Ectodermal cell (in vitro differentiated cells): ENCODE measurements around the gene FITM1.
A peak's percentile ranks its signal among the peaks of the same experiment; 100 is the strongest.

ENCODE experiments used
- H3K27ac ChIP-seq: 2 replicates; pipeline ENCODE4 v1.7.0; 2013; ENCODE audit warnings: mild to moderate bottlenecking, low read depth, low read length; ENCODE audit not compliant: insufficient read depth, poor library complexity, severe bottlenecking
- H3K27me3 ChIP-seq: 2 replicates; pipeline ENCODE4 v1.7.0; 2013; ENCODE audit warnings: mild to moderate bottlenecking, low read length; ENCODE audit not compliant: insufficient read depth, control insufficient read depth, poor library complexity, severe bottlenecking
- H3K36me3 ChIP-seq: one replicate; pipeline ENCODE4 v1.7.0; 2013; ENCODE audit warnings: low read length; ENCODE audit not compliant: control insufficient read depth, insufficient read depth
- H3K4me1 ChIP-seq: one replicate; pipeline ENCODE4 v1.7.0; 2013; ENCODE audit warnings: low read length; ENCODE audit not compliant: control insufficient read depth, insufficient read depth
- H3K4me3 ChIP-seq: 2 replicates; pipeline ENCODE4 v1.7.0; 2013; ENCODE audit warnings: low read depth, low read length, control low read depth; ENCODE audit not compliant: insufficient read depth
- H3K9me3 ChIP-seq: 2 replicates; pipeline ENCODE4 v1.7.0; 2013; ENCODE audit warnings: mild to moderate bottlenecking, low read length, moderate library complexity; ENCODE audit not compliant: control insufficient read depth
- WGBS, 2 experiments: methylation state at CpG; one replicate each; pipeline ENCODE4 v1.1.7; 2013; ENCODE audit warnings: missing lambda C conversion rate in 2 of 2; 5-methylcytosine and 5-hydroxymethylcytosine counted together

The FITM1 gene

GRCh38 chr14:24139272-24139934 is 8.9 kb downstream of the FITM1 start:
- 92 to 94% methylated on average over 9 of the region's 9 CpGs for WGBS, 2 experiments
- H3K36me3 ChIP-seq: peaks cover 20% of the 10 kb centered on the region
- no peak overlapping the region for H3K27ac ChIP-seq
- no peaks in the 10 kb centered on the region for H3K9me3 ChIP-seq
- H3K4me3 ChIP-seq: no peak overlapping the region
- peaks cover 5% of the 10 kb centered on the region for H3K27me3 ChIP-seq
- H3K4me1 ChIP-seq: peaks cover 2% of the 10 kb centered on the region

DNA sequence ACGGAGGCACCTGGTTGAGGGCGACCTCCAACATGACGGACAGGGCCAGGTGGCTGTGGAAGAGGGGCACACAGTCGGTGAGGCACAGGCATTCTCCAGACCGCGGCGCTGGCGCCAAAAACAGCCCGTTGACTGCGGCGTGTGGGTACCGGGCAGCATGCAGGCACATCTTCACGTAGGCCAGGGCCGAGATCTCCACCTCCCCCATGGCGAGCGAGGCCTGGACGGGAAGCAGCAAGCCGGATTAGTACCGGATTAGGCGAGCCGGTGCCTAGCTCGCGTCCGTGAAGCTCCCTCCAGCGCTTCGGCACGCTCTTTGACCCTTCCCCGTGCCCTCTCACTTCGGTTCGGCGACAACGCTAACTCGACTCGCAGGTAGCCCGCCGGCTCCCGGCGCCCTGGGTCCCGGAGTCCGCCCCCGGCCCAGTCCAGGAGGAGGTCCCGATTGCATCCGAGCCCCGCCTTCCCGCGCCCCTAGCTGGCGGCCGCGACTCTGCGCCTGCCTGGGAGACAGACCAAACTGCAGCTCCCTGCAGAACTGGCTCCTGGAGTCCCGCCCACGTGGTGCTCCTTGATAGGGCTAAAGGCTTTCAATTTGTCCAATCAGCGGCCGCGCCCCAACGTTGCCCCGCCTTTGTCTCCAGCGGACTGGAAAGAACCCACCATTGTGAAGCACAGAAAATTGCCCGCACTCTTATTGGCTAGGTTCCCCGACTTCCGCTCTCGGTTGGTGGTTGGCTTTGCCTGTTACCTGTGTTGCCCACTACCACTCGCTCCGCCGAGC is 10.8 kb downstream of the FITM1 start, which contains the start of gene EMC9:
TSS of gene EMC9 (minus strand) at position 495 of the 784 bp plus-strand sequence. CDS start at position 208, 287 bp downstream.
- Histone ChIP-seq H3K36me3 (peaks cover 20% of the 10 kb centered on the region), H3K9me3 (no peaks in the 10 kb centered on the region), H3K27ac (peak within 1 kb of the TSS; percentile 88), H3K4me3 (peak within 1 kb of the TSS; percentile 73), H3K4me1 (peaks cover 2% of the 10 kb centered on the region), H3K27me3 (no peaks in the 10 kb centered on the region)
- WGBS, 2 experiments: 0% methylated on average over 65 of the region's 65 CpGs

DNA sequence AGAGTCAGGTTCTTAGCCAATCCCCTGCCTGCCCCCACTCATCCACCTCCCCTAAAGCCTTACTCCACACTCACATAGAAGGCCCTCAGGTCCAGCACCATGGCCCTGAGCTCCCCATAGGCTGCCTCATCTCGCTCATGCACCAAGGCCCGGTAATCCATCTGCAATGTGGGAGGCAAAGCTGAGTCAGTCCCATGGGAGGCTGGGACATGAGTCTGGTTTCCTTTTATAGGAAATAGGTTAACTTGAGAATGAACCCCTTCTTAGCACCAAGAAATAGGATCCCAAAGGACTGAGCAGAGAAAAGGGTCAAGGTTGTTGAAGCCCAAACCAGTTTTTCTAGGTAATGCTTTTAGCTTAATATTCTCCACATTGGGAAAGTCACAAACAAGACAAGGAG is 13.1 kb downstream of the FITM1 start:
- Histone ChIP-seq H3K4me3 (no peak overlapping the region), H3K4me1 (peaks cover 6% of the 10 kb centered on the region), H3K9me3 (no peaks in the 10 kb centered on the region), H3K36me3 (peaks cover 15% of the 10 kb centered on the region), H3K27ac (no peak overlapping the region), H3K27me3 (no peaks in the 10 kb centered on the region)
- 84 to 97% methylated on average over 2 of the region's 2 CpGs for WGBS, 2 experiments

DNA sequence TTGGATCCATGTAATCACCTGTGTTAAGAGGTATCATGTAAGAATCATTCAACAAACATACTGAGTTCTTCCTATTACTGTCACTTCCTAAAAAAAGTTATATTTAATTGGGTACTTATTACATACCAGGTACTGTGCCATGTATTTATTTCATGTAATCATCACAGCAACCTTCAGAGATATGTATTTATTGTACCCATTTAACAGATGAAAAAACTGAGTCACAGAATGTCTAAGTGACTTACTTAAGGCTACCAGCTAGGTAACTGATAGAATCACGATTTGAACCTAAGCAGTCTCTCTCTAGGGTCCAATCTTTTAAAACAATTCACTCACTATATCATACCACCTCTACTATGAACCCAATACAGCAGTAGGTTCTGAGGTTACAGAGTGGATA is 14.0 kb downstream of the FITM1 start:
- no peak overlapping the region for H3K4me3 ChIP-seq
- H3K9me3 ChIP-seq: no peaks in the 10 kb centered on the region
- 89 to 97% methylated on average over 1 of the region's 1 CpG for WGBS, 2 experiments
- H3K4me1 ChIP-seq: peaks cover 6% of the 10 kb centered on the region
- peaks cover 10% of the 10 kb centered on the region for H3K36me3 ChIP-seq
- H3K27me3 ChIP-seq: no peaks in the 10 kb centered on the region
- no peak overlapping the region for H3K27ac ChIP-seq

DNA sequence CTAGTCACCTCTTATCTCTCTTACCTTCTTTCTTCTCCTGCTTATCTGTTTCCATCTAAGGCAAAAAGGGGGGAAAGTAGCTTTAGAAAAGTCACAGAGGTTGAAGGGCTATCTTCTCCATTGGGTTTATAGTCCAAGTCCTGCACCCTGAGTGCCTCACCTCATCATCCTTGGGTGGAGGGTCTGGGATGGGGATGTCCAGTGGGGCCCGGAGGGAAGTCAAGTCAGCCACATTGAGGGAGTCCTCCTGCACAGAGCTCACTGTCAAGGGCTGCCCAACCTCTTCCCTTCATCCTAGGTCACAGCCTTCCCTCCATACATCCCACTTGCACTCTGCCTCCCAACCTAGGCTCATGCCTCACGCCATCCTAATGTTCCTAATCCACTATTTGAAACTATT is 14.8 kb downstream of the FITM1 start:
- H3K27ac ChIP-seq: no peak overlapping the region
- WGBS, 2 experiments: 91 to 100% methylated on average over 1 to 2 of the region's 2 CpGs
- H3K4me3 ChIP-seq: no peak overlapping the region
- H3K9me3 ChIP-seq: no peaks in the 10 kb centered on the region
- no peaks in the 10 kb centered on the region for H3K27me3 ChIP-seq
- H3K4me1 ChIP-seq: peaks cover 4% of the 10 kb centered on the region
- H3K36me3 ChIP-seq: peaks cover 12% of the 10 kb centered on the region

DNA sequence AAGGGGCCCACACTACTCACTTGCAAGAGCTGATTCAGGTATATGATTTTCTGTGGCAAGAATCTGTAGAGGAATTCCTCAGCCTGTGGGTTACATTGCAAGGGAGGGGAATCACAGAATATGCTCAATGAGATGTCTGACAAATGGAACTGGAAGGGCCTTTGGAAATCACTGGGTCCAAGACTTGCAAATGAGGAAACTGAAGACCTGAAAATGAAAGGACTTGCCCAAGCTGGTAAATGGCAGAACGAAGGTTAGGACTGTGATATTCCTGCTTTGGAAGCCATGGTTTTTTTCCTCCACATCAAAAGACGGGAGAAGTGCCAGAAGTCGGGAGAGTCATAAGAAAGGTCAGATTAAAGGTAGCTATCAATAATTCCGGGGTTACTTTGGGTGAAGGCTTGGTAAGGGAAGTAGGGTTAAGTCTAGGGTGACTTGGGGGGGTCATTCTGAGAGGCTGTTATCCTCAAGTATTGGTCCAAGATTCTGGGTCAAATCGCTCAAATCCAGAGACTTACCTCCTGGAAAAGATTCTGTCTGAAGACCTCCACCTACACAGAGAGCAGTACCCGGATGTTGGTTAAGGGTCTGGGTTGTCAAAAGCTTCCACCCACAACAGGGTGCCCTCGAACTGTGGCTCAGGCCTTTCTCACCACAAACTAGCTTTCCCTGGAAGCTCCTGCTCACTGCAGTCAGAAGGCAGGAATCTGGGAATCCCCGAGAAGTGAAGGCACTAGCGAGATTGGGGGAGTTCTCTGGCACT is 15.4 kb downstream of the FITM1 start:
- Histone ChIP-seq H3K27ac (no peak overlapping the region), H3K27me3 (no peaks in the 10 kb centered on the region), H3K4me3 (peak overlapping the region; percentile 92), H3K4me1 (peaks cover 4% of the 10 kb centered on the region), H3K36me3 (peaks cover 14% of the 10 kb centered on the region), H3K9me3 (no peaks in the 10 kb centered on the region)
- WGBS, 2 experiments: 41 to 45% methylated on average over 9 of the region's 9 CpGs

GRCh38 chr14:24146453-24146977 is 16.1 kb downstream of the FITM1 start, which contains the start of gene PSME2:
Gene PSME2, minus strand, starts transcription at chr14:24146610. Its CDS starts 29 bp downstream, at chr14:24146581.
- H3K36me3 ChIP-seq: peaks cover 20% of the 10 kb centered on the region
- H3K4me3 ChIP-seq: peak within 1 kb of the TSS; percentile 92
- H3K9me3 ChIP-seq: no peaks in the 10 kb centered on the region
- WGBS, 2 experiments: 0% methylated on average over 22 to 24 of the region's 25 CpGs
- no peaks in the 10 kb centered on the region for H3K27me3 ChIP-seq
- H3K27ac ChIP-seq: peak within 1 kb of the TSS; percentile 90
- H3K4me1 ChIP-seq: peaks cover 4% of the 10 kb centered on the region

- H3K9me3 ChIP-seq: no peaks in the 10 kb centered on the region
These were observed 16.7 kb downstream of the FITM1 start, which contains the start of gene RNF31 for GRCh38 chr14:24146978-24147760. Gene RNF31, plus strand, starts transcription at chr14:24147498. Its CDS starts 201 bp downstream, at chr14:24147699.

GRCh38 chr14:24147761-24148428 is 17.4 kb downstream of the FITM1 start:
- Histone ChIP-seq H3K27me3 (no peaks in the 10 kb centered on the region), H3K27ac (no peak overlapping the region)
- 10 to 11% methylated on average over 29 of the region's 29 CpGs for WGBS, 2 experiments

More at GRCh38 chr14:24146978-24147760, 16.7 kb downstream of the FITM1 start, which contains the start of gene RNF31:
- H3K27ac ChIP-seq: peak within 1 kb of the TSS; percentile 90
- no peaks in the 10 kb centered on the region for H3K27me3 ChIP-seq
- 0 to 1% methylated on average over 57 of the region's 57 CpGs for WGBS, 2 experiments
- peaks cover 26% of the 10 kb centered on the region for H3K36me3 ChIP-seq
- H3K4me1 ChIP-seq: peaks cover 4% of the 10 kb centered on the region
- H3K4me3 ChIP-seq: peak within 1 kb of the TSS; percentile 92

More at GRCh38 chr14:24147761-24148428, 17.4 kb downstream of the FITM1 start:
- no peaks in the 10 kb centered on the region for H3K9me3 ChIP-seq
- peaks cover 4% of the 10 kb centered on the region for H3K4me1 ChIP-seq
- peak overlapping the region; percentile 92 for H3K4me3 ChIP-seq
- H3K36me3 ChIP-seq: peaks cover 26% of the 10 kb centered on the region
